HepG2 (cell line): ENCODE data around the gene FLRT3. TPM values are rescaled to one million over a fixed set of nuclear protein-coding genes. Genes with fewer than 3 reads are reported as not detected.

Experiments
- ATAC-seq: fragments of 200-7000 bp; cut with Tn5 transposase; 3 replicates; pipeline ENCODE4 v1.9.1; 2020; ENCODE audit warnings: mild to moderate bottlenecking, moderate library complexity
- BruUV-seq: library from RNA; stranded (reverse); fragments of 400-500 nt; replicated peaks from 2 replicates; lab custom pipeline; 2021; lab: Mats Ljungman, UMichigan
- CTCF ChIA-PET: fragments of 300-600 bp; formaldehyde crosslinking; extraction: SDS; loops from one replicate; lab custom pipeline; 2021; ENCODE audit warnings: low total read pairs, inconsistent platforms, low intra/inter-chr PET ratio; lab: Yijun Ruan, JAX
- POLR2A ChIA-PET: fragments of 350-600 bp; sonication (Branson Sonifier 250); formaldehyde crosslinking; loops from one replicate; lab custom pipeline; 2020; ENCODE audit warnings: antibody characterized with exemption, inconsistent platforms; lab: Yijun Ruan, JAX
- DNase-seq: peaks from one replicate; pipeline ENCODE4 v3.0.0-alpha.2; 2015; ENCODE audit warnings: low spot score
- FAIRE-seq: peaks from 3 replicates; lab custom pipeline; 2011; peaks lifted over from hg19 to GRCh38; lab: Jason Lieb, UNC
- H2AFZ ChIP-seq: one replicate; pipeline ENCODE4 v1.6.1; 2011; ENCODE audit warnings: low read length, inconsistent platforms
- H3K27ac ChIP-seq: fragments of 300-600 bp; 3 replicates; pipeline ENCODE4 v1.8.0; 2011; ENCODE audit warnings: mixed run types, mild to moderate bottlenecking, mixed read lengths, low read length, inconsistent platforms; ENCODE audit not compliant: insufficient read depth; ENCODE audit errors: extremely low read length
- H3K27me3 ChIP-seq, 2 experiments: fragments of 200-600 bp in 1 of 2; 2 replicates in 1 of 2; 3 replicates in 1 of 2; pipeline versions ENCODE4 v1.6.0 to v1.8.0; 2011; ENCODE audit warnings: low read length in 2 of 2, mild to moderate bottlenecking in 2 of 2, moderate library complexity in 2 of 2, inconsistent platforms in 1 of 2; ENCODE audit not compliant: insufficient read depth in 2 of 2, control insufficient read depth in 1 of 2
- H3K36me3 ChIP-seq, 2 experiments: fragments of 200-600 bp in 1 of 2; replicated peaks in 1 of 2; 2 replicates in 1 of 2; 3 replicates in 1 of 2; pipeline versions ENCODE4 v1.5.1 to v1.8.0; 2011; ENCODE audit warnings: low read length in 2 of 2, inconsistent platforms in 1 of 2; ENCODE audit not compliant: insufficient read depth in 2 of 2, control insufficient read depth in 1 of 2
- H3K4me1 ChIP-seq: 2 replicates; pipeline ENCODE4 v1.5.1; 2012; ENCODE audit warnings: low read length, inconsistent platforms; ENCODE audit not compliant: insufficient read depth
- H3K4me2 ChIP-seq: 2 replicates; pipeline ENCODE4 v1.6.0; 2011; ENCODE audit warnings: low read depth, low read length, inconsistent platforms
- H3K4me3 ChIP-seq, 3 experiments: fragments of 200-600 bp in 1 of 3; sonication (generic), shearing (Covaris generic) in 1 of 3; replicated peaks in 1 of 3; 2 replicates each; pipeline ENCODE4 v1.5.1; 2011 to 2016; ENCODE audit warnings: low read length in 3 of 3, inconsistent platforms in 2 of 3, low read depth in 2 of 3, mild to moderate bottlenecking in 2 of 3, control low read depth in 1 of 3, mixed read lengths in 1 of 3; ENCODE audit not compliant: insufficient read depth in 1 of 3
- H3K79me2 ChIP-seq: one replicate; pipeline ENCODE4 v1.6.1; 2011; ENCODE audit warnings: low read length, inconsistent platforms; ENCODE audit not compliant: insufficient read depth
- H3K9ac ChIP-seq: 2 replicates; pipeline ENCODE4 v1.6.0; 2011; ENCODE audit warnings: mild to moderate bottlenecking, low read depth, low read length, inconsistent platforms; ENCODE audit not compliant: insufficient read depth
- H3K9me3 ChIP-seq: 2 replicates; pipeline ENCODE4 v1.5.1; 2012; ENCODE audit warnings: mild to moderate bottlenecking, low read length
- H4K20me1 ChIP-seq: 2 replicates; pipeline ENCODE4 v1.6.0; 2011; ENCODE audit warnings: inconsistent platforms, mild to moderate bottlenecking, low read length, moderate library complexity; ENCODE audit not compliant: insufficient read depth
- AFF4 ChIP-seq: sonication (generic); formaldehyde crosslinking; IDR thresholded peaks from 2 replicates; pipeline ENCODE4 v1.4.0; 2020; ENCODE audit warnings: missing genetic modification reagents
- AKAP8 ChIP-seq: sonication (generic); formaldehyde crosslinking; IDR thresholded peaks from 2 replicates; pipeline ENCODE4 v1.5.1; 2020; ENCODE audit warnings: mild to moderate bottlenecking, missing genetic modification reagents
- ARNT ChIP-seq: fragments of 450-650 bp; IDR thresholded peaks from 2 replicates; pipeline ENCODE4 v1.6.1; 2017
- PRDM10 ChIP-seq: sonication (generic); formaldehyde crosslinking; IDR thresholded peaks from 2 replicates; pipeline ENCODE4 v1.4.0; 2020; ENCODE audit warnings: low read depth, missing genetic modification reagents
- ZHX2 ChIP-seq, 2 experiments: sonication (generic) in 1 of 2; formaldehyde crosslinking in 1 of 2; IDR thresholded peaks; 2 replicates each; pipeline versions ENCODE4 v1.6.1 to v1.9.0; 2014 to 2022; ENCODE audit warnings: antibody characterized with exemption in 1 of 2, borderline replicate concordance in 1 of 2, inconsistent platforms in 1 of 2, low read depth in 1 of 2, missing genetic modification reagents in 1 of 2
- ZNF326 ChIP-seq: sonication (generic); formaldehyde crosslinking; IDR thresholded peaks from 2 replicates; pipeline ENCODE4 v1.4.0; 2020; ENCODE audit warnings: missing genetic modification reagents, borderline replicate concordance
- ZNF660 ChIP-seq: sonication (generic); formaldehyde crosslinking; IDR thresholded peaks from 2 replicates; pipeline ENCODE4 v1.5.1; 2020; ENCODE audit warnings: mild to moderate bottlenecking, low read depth, missing genetic modification reagents, borderline replicate concordance
- ZNF720 ChIP-seq: sonication (generic); formaldehyde crosslinking; IDR thresholded peaks from 2 replicates; pipeline ENCODE4 v1.4.0; 2020; ENCODE audit warnings: missing genetic modification reagents
- ZNF775 ChIP-seq: sonication (generic); formaldehyde crosslinking; IDR thresholded peaks from 2 replicates; pipeline ENCODE4 v1.4.0; 2020; ENCODE audit warnings: missing genetic modification reagents, mild to moderate bottlenecking, moderate library complexity, borderline replicate concordance
- WGBS: methylation state at CpG from one replicate; pipeline ENCODE4 v1.1.6; 2017; ENCODE audit warnings: low lambda C conversion rate; 5-methylcytosine and 5-hydroxymethylcytosine counted together
- in situ Hi-C: cut with HindIII; loops from 2 replicates; pipeline ENCODE4 v1.10.0; 2017; ENCODE audit warnings: low pct_unique_long_range_greater_than_20kb; ENCODE audit not compliant: extremely low pct_ligation_motif_present
- intact Hi-C: fragments of 100-400 bp; cut with micrococcal nuclease; formaldehyde crosslinking; loops from one replicate; pipeline ENCODE4 v1.10.0; 2022; ENCODE audit not compliant: unreplicated experiment
- polyA plus RNA-seq, 8 experiments: library from polyadenylated mRNA; depleted of rRNA in 3 of 8; stranded (reverse) in 7 of 8; unstranded in 1 of 8; fragments of >200 nt; fragmentation: Illumina TruSeq in 4 of 8; extraction: Trizol in 4 of 8; gene quantifications; 2 replicates each; pipeline versions ENCODE4 v1.2.1 to v1.2.3, GENCODE V29; 2011 to 2016; ENCODE audit warnings: low read depth in 4 of 8, missing spikeins in 1 of 8, mixed read lengths in 1 of 8; ENCODE audit not compliant: insufficient read depth in 1 of 8
- total RNA-seq, 5 experiments: library from RNA; depleted of rRNA; stranded (reverse); fragments of >200 nt; fragmentation: Illumina TruSeq; extraction: Trizol; gene quantifications; 2 replicates each; pipeline ENCODE4 v1.2.3, GENCODE V29; 2016; ENCODE audit warnings: low read depth in 1 of 5

Gene FLRT3
- total and polyA plus RNA-seq, 2 of the 13 experiments (the other 11 are each of a cell fraction or from before 2014, with no cell fraction given), result 0.44 to 5.3 TPM

GRCh38 chr20:14341801-14342200 is 4.4 kb upstream of the FLRT3 start:
- H4K20me1 ChIP-seq, result no peaks in the 10 kb centered on the region
- ChIA-PET CTCF (no interaction called here), POLR2A (no interaction called here)
- H3K9me3 ChIP-seq, result no peaks in the 10 kb centered on the region
- BruUV-seq, result no TSS peak
- H3K4me2 ChIP-seq, result no peak overlapping the region
- ATAC-seq (no peak), DNase-seq (no peak), FAIRE-seq (no peak)
- no peak overlapping the region for H2AFZ ChIP-seq
- no peaks in the 10 kb centered on the region for H3K79me2 ChIP-seq
- TF ChIP-seq ZHX2 (IDR thresholded peaks at IDR 0.05; ENCODE audit: low read depth), result no peak
- TF ChIP-seq ZHX2 (CRISPR knock-in tag; IDR thresholded peaks at IDR 0.05; ENCODE audit: borderline replicate concordance), result no peak
- no peak for TF ChIP-seq ZNF775 (CRISPR knock-in tag)
- TF ChIP-seq ZNF326 (CRISPR knock-in tag), result no peak
- no peak for TF ChIP-seq AKAP8 (CRISPR knock-in tag)
- no peak for TF ChIP-seq ARNT
- no peak for TF ChIP-seq ZNF720 (CRISPR knock-in tag)
- no peak for TF ChIP-seq ZNF660 (CRISPR knock-in tag)
- no peak for TF ChIP-seq AFF4
- TF ChIP-seq PRDM10 (CRISPR knock-in tag), result no peak
- no peak overlapping the region for H3K4me3 ChIP-seq
- intact Hi-C loops (no loop called here), in situ Hi-C loops (no loop called here)
- H3K4me1 ChIP-seq, result peaks cover 6% of the 10 kb centered on the region; the same call in 1 of the 2 replicates
- H3K36me3 ChIP-seq, result no peaks in the 10 kb centered on the region
- 9% methylated on average over 4 of the region's 4 CpGs for WGBS
- no peaks in the 10 kb centered on the region; a peak in 1 of 5 replicates for H3K27me3 ChIP-seq
- H3K9ac ChIP-seq, result no peak overlapping the region
- no peak overlapping the region for H3K27ac ChIP-seq
